GM12875 (cell line): ENCODE results near the gene VPS8.

Experiments used
- H3K4me3 ChIP-seq: one replicate; pipeline ENCODE4 v1.5.1; 2011; ENCODE audit warnings: low read depth, low read length, control low read depth
- TF ChIP-seq, protein P1 (sequence below): IDR thresholded peaks from 2 replicates; pipeline ENCODE4 v1.5.1; 2011; ENCODE audit warnings: low read depth, mild to moderate bottlenecking, control low read depth, inconsistent platforms, low read length, moderate library complexity, borderline replicate concordance; ENCODE audit not compliant: insufficient read depth

VPS8 gene

DNA sequence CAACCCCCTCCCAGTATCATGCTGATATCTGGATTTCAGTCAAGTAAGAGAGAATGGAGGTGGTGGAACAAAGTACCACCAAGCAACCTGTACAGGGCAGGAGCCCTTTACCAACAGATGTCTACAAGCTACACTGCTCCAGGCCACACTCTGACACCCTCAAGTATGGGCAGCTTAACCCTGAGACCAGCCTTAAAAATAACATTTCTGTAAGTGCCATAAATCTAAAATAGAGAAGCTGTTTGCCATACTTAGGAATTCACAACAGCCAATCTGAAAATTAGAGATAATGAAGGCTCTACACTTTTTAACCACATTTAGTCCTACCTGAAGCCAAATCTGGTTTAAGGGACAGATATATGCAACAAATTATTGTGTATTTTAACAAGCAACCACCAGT, 281.1 kb downstream of the VPS8 start:
- TF ChIP-seq, protein P1, sequence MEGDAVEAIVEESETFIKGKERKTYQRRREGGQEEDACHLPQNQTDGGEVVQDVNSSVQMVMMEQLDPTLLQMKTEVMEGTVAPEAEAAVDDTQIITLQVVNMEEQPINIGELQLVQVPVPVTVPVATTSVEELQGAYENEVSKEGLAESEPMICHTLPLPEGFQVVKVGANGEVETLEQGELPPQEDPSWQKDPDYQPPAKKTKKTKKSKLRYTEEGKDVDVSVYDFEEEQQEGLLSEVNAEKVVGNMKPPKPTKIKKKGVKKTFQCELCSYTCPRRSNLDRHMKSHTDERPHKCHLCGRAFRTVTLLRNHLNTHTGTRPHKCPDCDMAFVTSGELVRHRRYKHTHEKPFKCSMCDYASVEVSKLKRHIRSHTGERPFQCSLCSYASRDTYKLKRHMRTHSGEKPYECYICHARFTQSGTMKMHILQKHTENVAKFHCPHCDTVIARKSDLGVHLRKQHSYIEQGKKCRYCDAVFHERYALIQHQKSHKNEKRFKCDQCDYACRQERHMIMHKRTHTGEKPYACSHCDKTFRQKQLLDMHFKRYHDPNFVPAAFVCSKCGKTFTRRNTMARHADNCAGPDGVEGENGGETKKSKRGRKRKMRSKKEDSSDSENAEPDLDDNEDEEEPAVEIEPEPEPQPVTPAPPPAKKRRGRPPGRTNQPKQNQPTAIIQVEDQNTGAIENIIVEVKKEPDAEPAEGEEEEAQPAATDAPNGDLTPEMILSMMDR: no peak
- H3K4me3 ChIP-seq: no peak overlapping the region

DNA sequence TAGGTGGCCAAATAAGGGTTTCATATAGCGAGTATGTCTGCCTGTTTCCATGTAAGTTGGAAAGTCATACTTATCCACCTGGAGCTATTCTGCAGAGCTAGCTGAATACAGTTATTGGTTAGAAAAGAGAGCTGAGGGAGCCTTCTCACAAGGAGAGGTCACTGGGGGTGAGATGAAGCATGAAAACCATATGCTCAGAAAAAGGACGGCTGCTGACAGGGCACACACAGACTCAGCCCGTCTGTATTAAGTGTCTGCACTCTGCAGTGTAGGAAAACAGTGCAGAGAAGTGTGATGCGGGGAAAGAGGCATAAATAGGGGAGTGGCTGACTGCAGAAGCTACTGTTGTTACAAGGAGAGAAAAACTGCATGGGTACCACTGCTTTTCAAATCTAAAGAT, 282.7 kb downstream of the VPS8 start:
- no peak overlapping the region for H3K4me3 ChIP-seq
- TF ChIP-seq, protein P1: no peak
